ENCODE results near the gene CITED4. TPM values are rescaled to one million over a fixed set of nuclear protein-coding genes. Genes with fewer than 3 reads are reported as not detected.

CITED4 gene
- total RNA-seq, 1 donor from 2014 or later: 4.7 TPM

- H3K36me3 ChIP-seq (ENCODE audit: control insufficient read depth, insufficient read depth, low read length): no peaks in the 10 kb centered on the region
- DNase-seq (ENCODE audit: low read depth) (no peak), FAIRE-seq (no peak)
- H3K4me3 ChIP-seq (ENCODE audit: low read depth, low read length): no peak overlapping the region
- peaks cover 2% of the 10 kb centered on the region for H3K27me3 ChIP-seq (ENCODE audit: control insufficient read depth, insufficient read depth, low read length)
- TF ChIP-seq CTCF (IDR thresholded peaks at IDR 0.05; ENCODE audit: insufficient read depth, low read length, severe bottlenecking): no peak
Measured at GRCh38 chr1:40840526-40841323, 21.4 kb downstream of the CITED4 start.

GRCh38 chr1:40839943-40840335 lies 22.2 kb downstream of the CITED4 start:
- DNase-seq (ENCODE audit: low read depth) (no peak), FAIRE-seq (no peak)
- TF ChIP-seq CTCF (IDR thresholded peaks at IDR 0.05; ENCODE audit: insufficient read depth, low read length, severe bottlenecking): no peak
- no peak overlapping the region for H3K4me3 ChIP-seq (ENCODE audit: low read depth, low read length)
- H3K36me3 ChIP-seq (ENCODE audit: control insufficient read depth, insufficient read depth, low read length): no peaks in the 10 kb centered on the region
- peaks cover 2% of the 10 kb centered on the region for H3K27me3 ChIP-seq (ENCODE audit: control insufficient read depth, insufficient read depth, low read length)

GRCh38 chr1:40838980-40839942 lies 22.9 kb downstream of the CITED4 start:
- DNase-seq (ENCODE audit: low read depth) (no peak), FAIRE-seq (no peak)
- TF ChIP-seq CTCF (IDR thresholded peaks at IDR 0.05; ENCODE audit: insufficient read depth, low read length, severe bottlenecking): no peak
- H3K4me3 ChIP-seq (ENCODE audit: low read depth, low read length): no peak overlapping the region
- no peaks in the 10 kb centered on the region for H3K36me3 ChIP-seq (ENCODE audit: control insufficient read depth, insufficient read depth, low read length)
- H3K27me3 ChIP-seq (ENCODE audit: control insufficient read depth, insufficient read depth, low read length): peaks cover 2% of the 10 kb centered on the region

- no peaks in the 10 kb centered on the region for H3K36me3 ChIP-seq (ENCODE audit: control insufficient read depth, insufficient read depth, low read length)
- no peak for TF ChIP-seq CTCF (IDR thresholded peaks at IDR 0.05; ENCODE audit: insufficient read depth, low read length, severe bottlenecking)
- no peak for DNase-seq (ENCODE audit: low read depth)
- peaks cover 2% of the 10 kb centered on the region for H3K27me3 ChIP-seq (ENCODE audit: control insufficient read depth, insufficient read depth, low read length)
- no peak overlapping the region for H3K4me3 ChIP-seq (ENCODE audit: low read depth, low read length)
- FAIRE-seq: no peak
Measured at GRCh38 chr1:40838045-40838979, 23.9 kb downstream of the CITED4 start.

GRCh38 chr1:40837601-40838000 lies 24.6 kb downstream of the CITED4 start:
- FAIRE-seq (no peak), DNase-seq (ENCODE audit: low read depth) (no peak)
- no peak for TF ChIP-seq CTCF (IDR thresholded peaks at IDR 0.05; ENCODE audit: insufficient read depth, low read length, severe bottlenecking)
- Histone ChIP-seq H3K36me3 (ENCODE audit: control insufficient read depth, insufficient read depth, low read length) (no peaks in the 10 kb centered on the region), H3K4me3 (ENCODE audit: low read depth, low read length) (no peak overlapping the region), H3K27me3 (ENCODE audit: control insufficient read depth, insufficient read depth, low read length) (peaks cover 2% of the 10 kb centered on the region)

All from bronchial epithelial cell (primary cell).